K562 (cell line): ENCODE measurements around the gene CASP9. TPM values are rescaled to one million over a fixed set of nuclear protein-coding genes. Genes with fewer than 3 reads are reported as not detected.

Experiments
- BRD4 ChIP-seq: fragments of 200-600 bp; sonication (generic); IDR thresholded peaks from 2 replicates; pipeline ENCODE4 v1.6.1; 2017; ENCODE audit warnings: inconsistent platforms
- CEBPB ChIP-seq: fragments of 450-650 bp; IDR thresholded peaks from 2 replicates; pipeline ENCODE4 v1.6.1; 2016; ENCODE audit warnings: missing genetic modification characterization, missing compliant biosample characterization
- EP400 ChIP-seq: fragments of 450-650 bp; IDR thresholded peaks from 2 replicates; pipeline ENCODE4 v1.6.1; 2017; ENCODE audit warnings: antibody characterized with exemption, mild to moderate bottlenecking, moderate library complexity
- MAFF ChIP-seq: IDR thresholded peaks from 2 replicates; pipeline ENCODE4 v1.6.1; 2012; ENCODE audit warnings: low read length, improper control_type of control experiment
- MAFK ChIP-seq: IDR thresholded peaks from 2 replicates; pipeline ENCODE4 v1.6.1; 2011; ENCODE audit warnings: low read length, improper control_type of control experiment
- MLX ChIP-seq, 2 experiments: fragments of 450-650 bp in 1 of 2; sonication (generic) in 1 of 2; formaldehyde crosslinking; conservative IDR thresholded peaks; 2 replicates each; pipeline versions ENCODE4 v1.4.0 to v1.8.1; 2020 to 2022; ENCODE audit warnings: mild to moderate bottlenecking in 1 of 2, missing genetic modification reagents in 1 of 2
- MNT ChIP-seq, 2 experiments: fragments of 450-650 bp; conservative IDR thresholded peaks; 2 replicates each; pipeline ENCODE4 v1.6.1; 2017; ENCODE audit warnings: mild to moderate bottlenecking in 2 of 2, moderate library complexity in 2 of 2
- MYBL2 ChIP-seq, 2 experiments: fragments of 450-650 bp in 1 of 2; sonication (generic) in 1 of 2; formaldehyde crosslinking in 1 of 2; IDR thresholded peaks; 2 replicates each; pipeline versions ENCODE4 v1.6.1 to v1.8.1; 2017 to 2022; ENCODE audit warnings: borderline replicate concordance in 1 of 2, inconsistent platforms in 1 of 2, low read depth in 1 of 2, mild to moderate bottlenecking in 1 of 2, missing genetic modification reagents in 1 of 2, moderate library complexity in 1 of 2
- NFATC3 ChIP-seq: fragments of 450-650 bp; IDR thresholded peaks from 2 replicates; pipeline ENCODE4 v1.6.1; 2017; ENCODE audit warnings: mild to moderate bottlenecking
- NRF1 ChIP-seq, 2 experiments: fragments of 450-650 bp; IDR thresholded peaks in 1 of 2; conservative IDR thresholded peaks in 1 of 2; 2 replicates each; pipeline ENCODE4 v1.6.1; 2014; ENCODE audit warnings: mild to moderate bottlenecking in 2 of 2
- RCOR1 ChIP-seq, 2 experiments: IDR thresholded peaks; 2 replicates each; pipeline ENCODE4 v1.6.1; 2012; ENCODE audit warnings: low read depth in 2 of 2, low read length in 2 of 2, borderline replicate concordance in 1 of 2, improper control_type of control experiment in 1 of 2
- SMARCA4 ChIP-seq: fragments of 450-650 bp; IDR thresholded peaks from 2 replicates; pipeline ENCODE4 v1.6.1; 2016
- SMARCE1 ChIP-seq: fragments of 450-650 bp; IDR thresholded peaks from 2 replicates; pipeline ENCODE4 v1.7.1; 2016; ENCODE audit warnings: mild to moderate bottlenecking
- SUPT5H ChIP-seq: fragments of 450-650 bp; IDR thresholded peaks from 2 replicates; pipeline ENCODE4 v1.6.1; 2016
- ZBTB40 ChIP-seq, 2 experiments: fragments of 450-650 bp in 1 of 2; sonication (generic) in 1 of 2; formaldehyde crosslinking in 1 of 2; IDR thresholded peaks; 2 replicates each; pipeline versions ENCODE4 v1.7.1 to v1.9.0; 2016 to 2022; ENCODE audit warnings: inconsistent platforms in 1 of 2, mild to moderate bottlenecking in 1 of 2, missing genetic modification reagents in 1 of 2
- polyA plus RNA-seq, 8 experiments: library from polyadenylated mRNA; depleted of rRNA in 4 of 8; stranded (reverse) in 5 of 8; unstranded in 3 of 8; fragments of >200 nt; fragmentation: Nextera tagmentation in 2 of 8; fragmentation: Illumina TruSeq in 1 of 8; extraction: Ambion mirVana in 2 of 8; extraction: Trizol in 1 of 8; gene quantifications; 2 replicates each; pipeline versions ENCODE4 v1.2.1 to v1.2.3, GENCODE V29; 2011 to 2014; ENCODE audit warnings: inconsistent platforms in 1 of 8, missing spikeins in 1 of 8
- total RNA-seq, 7 experiments: library from RNA; depleted of rRNA in 6 of 7; stranded (reverse); fragments of >200 nt in 6 of 7; fragmentation: Illumina TruSeq in 2 of 7; extraction: Trizol in 2 of 7; gene quantifications; 2 replicates each; pipeline versions ENCODE4 v1.2.1 to v1.2.3, GENCODE V29; 2011 to 2021; ENCODE audit warnings: low replicate concordance in 1 of 7

The CASP9 gene
- total and polyA plus RNA-seq, 9 of the 15 experiments (the other 6 are each of a cell fraction or from before 2014, with no cell fraction given): 10.8 to 54.1 (median 30.7) TPM

- TF ChIP-seq ZBTB40 (IDR thresholded peaks at IDR 0.05): peak; percentile 69
- no peak for TF ChIP-seq ZBTB40 (CRISPR knock-in tag; IDR thresholded peaks at IDR 0.05)
- TF ChIP-seq MLX (CRISPR knock-in tag; conservative IDR thresholded peaks at IDR 0.05): 0 out of 4 replicates have a peak, but pooled peaks of 1 of the 2 experiments have one; percentile 41
- no peak for TF ChIP-seq RCOR1 (IDR thresholded peaks at IDR 0.05; ENCODE audit: borderline replicate concordance in 1 of 2, low read depth in 2 of 2, low read length in 2 of 2)
- 0 out of 2 replicates have a peak, but pooled peaks have one; percentile 15 for TF ChIP-seq NFATC3
- TF ChIP-seq CEBPB (tag): peak; percentile 78
- 0 out of 4 replicates have a peak, but pooled peaks of 1 of the 2 experiments have one; percentile 21 for TF ChIP-seq NRF1 (conservative IDR thresholded peaks at IDR 0.05 in 1 of 2, IDR thresholded peaks at IDR 0.05 in 1 of 2)
- no peak for TF ChIP-seq MYBL2 (IDR thresholded peaks at IDR 0.05; ENCODE audit: low read depth)
- TF ChIP-seq MYBL2 (CRISPR knock-in tag; IDR thresholded peaks at IDR 0.05; ENCODE audit: borderline replicate concordance): no peak
- TF ChIP-seq BRD4: no peak
- peak; percentile 88 for TF ChIP-seq MAFK
- TF ChIP-seq SUPT5H: no peak
- TF ChIP-seq SMARCE1: peak; percentile 28; the same call in 1 of the 2 replicates
- peak in 1 of 2 experiments; percentile 40; a peak in 1 of 4 replicates for TF ChIP-seq MNT (conservative IDR thresholded peaks at IDR 0.05)
- peak; percentile 29; the same call in 1 of the 2 replicates for TF ChIP-seq EP400
- TF ChIP-seq MAFF: peak; percentile 90
- TF ChIP-seq SMARCA4: 0 out of 2 replicates have a peak, but pooled peaks have one; percentile 15
Measured at GRCh38 chr1:15523104-15524020, 653 bp downstream of the CASP9 start (continued).
